HG03060 (cell line): ENCODE results near the gene PDGFC.

Experiments used
- ATAC-seq: cut with Tn5 transposase; IDR thresholded peaks from one replicate; pipeline ENCODE4 v1.9.1; 2021; ENCODE audit warnings: low read depth, moderate number of reproducible peaks; ENCODE audit not compliant: unreplicated experiment

Gene PDGFC

DNA sequence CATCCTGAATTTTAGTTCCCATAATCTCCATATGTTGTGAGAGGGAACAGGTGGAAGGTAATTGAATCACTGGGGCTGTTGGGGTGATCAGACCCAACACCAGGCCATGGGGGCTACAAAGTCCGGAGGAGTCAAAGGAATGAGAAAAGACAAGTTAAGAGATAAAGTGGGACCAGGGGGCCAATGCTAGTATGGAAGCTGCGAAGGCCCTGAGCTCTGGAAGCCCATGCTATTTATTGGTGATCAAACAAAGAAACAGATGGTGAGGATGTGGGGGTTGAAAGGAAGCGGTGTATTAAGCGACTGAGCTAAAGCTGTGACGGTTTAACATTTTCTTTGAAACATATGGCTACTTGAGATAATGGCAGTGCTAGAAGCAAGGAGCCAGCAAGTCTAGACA is 132.8 kb downstream of the PDGFC start:
- no peak for ATAC-seq

DNA sequence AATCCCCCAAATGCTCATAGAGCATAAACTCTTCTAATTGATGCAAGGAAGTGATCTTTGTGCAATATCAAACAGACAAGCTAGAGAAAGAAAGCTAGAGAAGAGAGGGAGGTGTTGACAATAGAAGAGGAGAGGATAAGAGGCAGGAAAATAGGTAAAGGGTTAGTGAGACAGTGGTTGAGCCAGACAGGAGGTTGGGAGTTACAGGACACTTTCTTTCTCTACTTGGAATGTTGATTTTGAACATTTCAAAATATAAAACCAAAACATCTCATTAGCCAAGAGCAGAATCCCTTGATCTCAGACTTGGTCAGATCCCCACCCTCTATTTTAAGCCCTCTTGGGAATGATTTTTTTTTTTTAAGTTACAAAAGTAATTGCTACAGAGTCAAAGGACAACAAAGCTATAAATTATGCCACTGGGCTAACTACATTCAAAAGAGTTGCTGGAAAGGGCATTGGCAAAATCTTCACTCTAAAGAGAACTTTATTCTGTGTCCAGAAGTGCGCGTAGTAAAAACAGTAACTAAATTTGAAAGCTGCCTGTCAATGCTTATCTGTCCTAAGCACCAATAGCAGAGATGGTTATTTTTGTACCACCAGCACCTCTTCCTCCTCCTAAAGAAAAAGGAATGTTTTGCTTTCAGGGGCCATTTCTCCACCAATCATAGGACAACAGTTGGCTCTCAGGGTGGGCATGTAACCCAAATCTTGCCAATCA is 133.8 kb downstream of the PDGFC start:
- no peak for ATAC-seq

- no peak for ATAC-seq
These were observed 138.7 kb downstream of the PDGFC start for GRCh38 chr4:156832886-156833285.

- no peak for ATAC-seq
These were observed 141.2 kb downstream of the PDGFC start for GRCh38 chr4:156830351-156830750.

DNA sequence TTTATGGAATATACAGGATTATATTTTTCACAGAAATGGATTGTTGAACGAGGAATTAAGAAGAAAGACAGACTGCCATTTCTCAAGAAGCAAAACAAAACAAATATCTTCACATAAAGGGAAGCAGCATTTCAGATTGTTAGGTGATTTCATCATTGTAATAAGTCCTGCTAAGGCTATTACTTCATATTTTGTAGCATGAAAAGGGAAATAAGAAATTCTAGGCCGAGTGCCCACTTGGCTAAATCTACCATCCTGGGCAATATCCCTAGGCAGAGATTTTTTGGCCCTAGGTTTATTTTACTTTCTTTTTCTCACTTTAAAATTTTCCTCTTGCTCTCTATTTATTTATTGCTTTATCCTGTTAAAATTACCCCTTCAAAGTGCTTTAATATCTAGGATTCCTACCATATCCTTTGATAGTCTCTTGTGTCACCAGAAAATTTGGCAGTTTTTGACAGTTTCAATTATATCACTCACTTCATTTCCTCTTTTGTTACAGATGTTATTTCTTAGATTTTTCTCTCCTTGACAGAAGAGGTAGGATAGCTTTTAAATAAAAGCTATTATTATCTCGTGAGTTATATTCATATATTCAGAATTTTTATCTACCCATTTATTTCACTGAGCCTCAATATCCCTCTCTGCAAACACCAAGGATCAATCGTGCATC is 142.3 kb downstream of the PDGFC start:
- ATAC-seq = no peak

GRCh38 chr4:156827519-156827918 is 144.1 kb downstream of the PDGFC start:
- ATAC-seq = no peak

DNA sequence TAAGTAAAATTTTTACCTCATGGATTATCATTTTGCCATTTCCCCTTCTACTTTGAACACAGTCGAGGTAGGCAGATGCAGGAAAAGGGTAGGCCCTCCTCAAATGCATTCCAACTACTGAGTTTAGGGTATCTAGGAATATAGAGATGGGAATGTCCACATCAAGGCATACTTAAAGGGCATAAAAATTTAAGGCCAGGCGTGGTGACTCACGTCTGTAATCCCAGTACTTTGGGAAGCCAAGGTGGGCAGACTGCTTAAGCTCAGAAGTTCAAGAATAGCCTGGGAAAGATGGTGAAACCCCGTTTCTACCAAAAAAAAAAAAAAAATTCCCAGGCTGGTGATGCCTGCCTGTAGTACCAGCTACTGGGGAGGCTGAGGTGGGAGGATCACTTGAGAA is 146.5 kb downstream of the PDGFC start:
- ATAC-seq = no peak

GRCh38 chr4:156824451-156825060 is 147.0 kb downstream of the PDGFC start:
- ATAC-seq = no peak

GRCh38 chr4:156820931-156821330 is 150.7 kb downstream of the PDGFC start:
- no peak for ATAC-seq

- ATAC-seq = no peak
These were observed 155.2 kb downstream of the PDGFC start for GRCh38 chr4:156816360-156816755.

GRCh38 chr4:156815717-156816359 is 155.8 kb downstream of the PDGFC start:
- no peak for ATAC-seq

DNA sequence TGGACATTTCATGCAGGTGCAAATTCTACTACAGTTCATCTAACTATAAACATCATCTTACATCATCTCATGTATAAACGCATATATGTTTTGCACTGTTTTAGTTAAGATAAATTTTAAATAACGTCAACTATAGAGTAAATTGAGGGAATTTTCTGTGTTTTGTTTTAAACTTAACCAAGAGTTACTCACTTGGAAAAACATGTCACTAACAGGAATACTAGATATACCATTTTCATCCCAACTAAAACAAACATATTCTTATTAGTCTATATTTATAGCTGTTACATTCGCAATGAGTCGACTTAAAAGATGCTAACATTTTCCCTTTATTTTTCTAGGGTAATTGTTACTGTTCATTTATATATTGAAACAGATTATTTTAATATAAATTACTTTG is 159.6 kb downstream of the PDGFC start:
- ATAC-seq = no peak

GRCh38 chr4:156811286-156811685 is 160.3 kb downstream of the PDGFC start:
- ATAC-seq = no peak

GRCh38 chr4:156805696-156806095 is 165.9 kb downstream of the PDGFC start:
- ATAC-seq = no peak

GRCh38 chr4:156803056-156803455 is 168.5 kb downstream of the PDGFC start:
- no peak for ATAC-seq

DNA sequence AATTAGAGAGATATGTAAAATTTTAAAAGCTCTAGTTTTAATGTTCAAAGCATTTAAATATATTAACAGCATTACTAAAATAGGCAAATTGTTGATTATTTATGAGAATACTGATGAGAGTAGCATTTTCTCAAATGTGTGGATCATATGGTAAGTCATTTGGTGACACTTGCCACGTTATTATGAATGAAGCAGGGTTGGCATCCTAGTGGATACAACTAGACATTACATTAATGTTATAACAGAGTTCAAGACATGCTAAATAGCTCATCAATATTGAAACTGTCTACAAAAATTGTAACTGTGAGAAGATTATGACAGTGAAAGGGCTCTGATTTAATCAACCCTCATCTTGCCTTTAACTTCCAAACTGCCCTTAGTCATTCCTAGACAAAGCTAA is 171.1 kb downstream of the PDGFC start:
- no peak for ATAC-seq

DNA sequence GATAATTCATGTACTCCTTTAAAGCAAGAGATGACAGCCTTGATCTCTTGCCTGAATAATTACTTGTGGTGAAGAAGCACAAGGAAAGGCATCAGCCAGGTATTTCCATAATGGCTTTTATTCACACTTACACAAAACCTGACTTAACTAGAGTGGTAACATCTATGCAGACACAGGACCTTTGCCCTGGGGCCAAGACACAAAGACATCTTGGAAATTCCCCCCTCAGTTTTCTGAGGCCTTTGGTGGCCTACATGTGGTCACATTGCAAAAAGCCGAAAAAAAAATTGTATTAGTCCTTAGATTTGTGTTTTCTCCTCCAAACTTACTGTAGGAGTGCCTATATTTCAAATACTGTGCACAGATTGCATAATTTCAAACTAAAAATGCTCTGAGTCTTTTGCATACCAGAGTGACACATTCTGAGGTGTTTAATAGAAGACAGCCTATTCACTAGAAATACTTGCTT is 172.4 kb downstream of the PDGFC start:
- ATAC-seq = no peak

DNA sequence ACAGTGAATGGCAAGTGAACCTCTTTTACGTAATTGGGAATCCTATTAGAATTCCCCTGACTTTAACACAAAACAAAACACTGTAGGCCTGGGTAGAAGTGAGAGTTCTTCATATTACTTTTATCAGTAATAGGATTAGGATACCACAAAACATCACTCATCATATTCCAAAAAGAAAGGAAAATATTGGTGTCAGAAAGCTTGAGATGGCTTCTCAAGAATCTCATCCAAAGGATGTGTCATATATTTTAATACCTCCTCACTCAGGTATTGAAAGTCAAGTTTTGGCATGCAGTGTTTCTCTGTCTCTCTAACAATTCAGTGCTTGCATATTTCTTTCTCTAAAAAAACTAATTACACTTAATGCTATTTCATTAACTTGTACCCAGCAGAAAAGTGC is 173.2 kb downstream of the PDGFC start:
- ATAC-seq = no peak

- ATAC-seq = no peak
These were observed 174.4 kb downstream of the PDGFC start for GRCh38 chr4:156797206-156797605.

- ATAC-seq = no peak
These were observed 175.9 kb downstream of the PDGFC start for GRCh38 chr4:156795727-156796126.

DNA sequence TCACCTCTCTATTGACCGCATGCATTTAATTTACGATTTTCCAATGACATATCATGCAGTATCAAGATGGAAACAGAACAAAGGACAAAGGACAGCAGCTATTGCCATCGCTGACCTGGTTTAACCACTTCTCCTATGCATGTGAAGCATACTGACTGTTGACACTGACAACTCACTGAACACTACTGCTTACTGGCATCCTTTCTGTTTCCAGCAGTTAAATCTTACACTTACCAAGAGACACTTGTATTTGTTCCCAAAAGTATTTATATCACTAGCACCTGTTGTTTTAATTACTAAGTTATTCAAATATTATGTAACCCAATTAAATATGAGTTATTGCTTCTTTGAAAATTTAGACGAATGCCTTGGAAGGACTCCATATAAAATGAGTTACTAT is 176.7 kb downstream of the PDGFC start:
- no peak for ATAC-seq
